ENCODE data around the gene CDH10. TPM values are rescaled to one million over a fixed set of nuclear protein-coding genes. Genes with fewer than 3 reads are reported as not detected.

The CDH10 gene
- total and polyA plus RNA-seq, 2 donors from 2014 or later, result 0.13 to 0.17 TPM

DNA sequence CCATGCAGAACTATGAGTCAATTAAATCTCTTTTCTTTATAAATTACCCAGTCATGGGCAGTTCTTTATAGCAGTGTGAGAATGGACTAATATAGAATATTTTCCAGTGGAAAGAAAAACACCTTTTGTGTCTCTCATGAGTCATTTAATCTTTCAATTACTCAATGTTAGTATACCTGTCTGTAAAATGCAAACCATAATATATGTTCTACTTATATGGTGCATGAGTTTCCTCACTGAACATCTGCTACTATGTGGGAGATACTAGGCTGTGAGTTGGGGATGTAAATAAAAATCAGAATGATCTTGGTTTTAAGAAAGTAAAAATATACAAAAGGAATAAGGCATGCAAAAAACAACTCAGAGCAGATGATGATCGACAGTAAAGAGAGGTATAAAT is 15.0 kb downstream of the CDH10 start:
- no peak for FAIRE-seq
- Histone ChIP-seq H3K4me1 (ENCODE audit: control insufficient read depth in 2 of 3, insufficient read depth in 2 of 3, low read depth in 1 of 3, low read length in 3 of 3) (no peaks in the 10 kb centered on the region), H3K9me3 (ENCODE audit: control insufficient read depth in 2 of 3, insufficient read depth in 1 of 3, low read length in 3 of 3) (no peaks in the 10 kb centered on the region), H3K36me3 (ENCODE audit: control insufficient read depth in 2 of 3, insufficient read depth in 3 of 3, low read length in 3 of 3) (no peaks in the 10 kb centered on the region), H3K4me3 (ENCODE audit: low read length in 3 of 3) (no peak overlapping the region), H3K9ac (ENCODE audit: low read length in 3 of 3) (no peak overlapping the region), H3K27ac (ENCODE audit: low read depth in 2 of 2, low read length in 2 of 2) (no peak overlapping the region), H3K27me3 (ENCODE audit: control insufficient read depth, insufficient read depth, low read length) (no peaks in the 10 kb centered on the region)
- DNase-seq, result no peak
- intact Hi-C loops (cut with DNase I), result no loop called here
- TF ChIP-seq, protein P1, sequence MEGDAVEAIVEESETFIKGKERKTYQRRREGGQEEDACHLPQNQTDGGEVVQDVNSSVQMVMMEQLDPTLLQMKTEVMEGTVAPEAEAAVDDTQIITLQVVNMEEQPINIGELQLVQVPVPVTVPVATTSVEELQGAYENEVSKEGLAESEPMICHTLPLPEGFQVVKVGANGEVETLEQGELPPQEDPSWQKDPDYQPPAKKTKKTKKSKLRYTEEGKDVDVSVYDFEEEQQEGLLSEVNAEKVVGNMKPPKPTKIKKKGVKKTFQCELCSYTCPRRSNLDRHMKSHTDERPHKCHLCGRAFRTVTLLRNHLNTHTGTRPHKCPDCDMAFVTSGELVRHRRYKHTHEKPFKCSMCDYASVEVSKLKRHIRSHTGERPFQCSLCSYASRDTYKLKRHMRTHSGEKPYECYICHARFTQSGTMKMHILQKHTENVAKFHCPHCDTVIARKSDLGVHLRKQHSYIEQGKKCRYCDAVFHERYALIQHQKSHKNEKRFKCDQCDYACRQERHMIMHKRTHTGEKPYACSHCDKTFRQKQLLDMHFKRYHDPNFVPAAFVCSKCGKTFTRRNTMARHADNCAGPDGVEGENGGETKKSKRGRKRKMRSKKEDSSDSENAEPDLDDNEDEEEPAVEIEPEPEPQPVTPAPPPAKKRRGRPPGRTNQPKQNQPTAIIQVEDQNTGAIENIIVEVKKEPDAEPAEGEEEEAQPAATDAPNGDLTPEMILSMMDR (IDR thresholded peaks at IDR 0.05; ENCODE audit: borderline replicate concordance, extremely low read depth, insufficient read depth), result no peak

DNA sequence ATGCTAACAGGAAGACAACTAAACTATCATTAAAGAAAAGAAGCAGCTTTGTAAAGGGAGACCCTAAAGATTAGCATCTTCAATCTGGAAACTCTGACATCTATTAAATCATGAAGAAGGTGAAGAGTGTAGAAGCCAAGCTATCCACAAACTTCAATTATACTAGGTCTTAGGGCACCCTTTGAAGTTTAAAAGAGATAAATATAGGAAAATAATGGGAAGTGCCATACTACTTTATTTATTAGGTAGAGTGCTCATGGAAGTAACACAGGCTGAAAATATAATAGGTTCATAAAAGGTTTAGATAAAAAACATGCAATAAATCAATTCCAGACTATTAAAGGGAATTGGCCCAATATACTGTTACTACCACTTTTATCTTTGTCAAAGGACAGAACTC is 19.9 kb downstream of the CDH10 start:
- no peak overlapping the region for H3K4me3 ChIP-seq (ENCODE audit: low read length in 3 of 3)
- H3K4me1 ChIP-seq (ENCODE audit: control insufficient read depth in 2 of 3, insufficient read depth in 2 of 3, low read depth in 1 of 3, low read length in 3 of 3), result peaks cover 0 to 4% (median 0%) of the 10 kb centered on the region in 3 donors
- H3K9me3 ChIP-seq (ENCODE audit: control insufficient read depth in 2 of 3, insufficient read depth in 1 of 3, low read length in 3 of 3), result no peaks in the 10 kb centered on the region
- TF ChIP-seq, protein P1 (IDR thresholded peaks at IDR 0.05; ENCODE audit: borderline replicate concordance, extremely low read depth, insufficient read depth), result no peak
- intact Hi-C loops (cut with DNase I), result no loop called here
- DNase-seq (no peak), FAIRE-seq (no peak)
- no peak overlapping the region for H3K27ac ChIP-seq (ENCODE audit: low read depth in 2 of 2, low read length in 2 of 2)
- no peaks in the 10 kb centered on the region for H3K36me3 ChIP-seq (ENCODE audit: control insufficient read depth in 2 of 3, insufficient read depth in 3 of 3, low read length in 3 of 3)
- no peaks in the 10 kb centered on the region for H3K27me3 ChIP-seq (ENCODE audit: control insufficient read depth, insufficient read depth, low read length)
- H3K9ac ChIP-seq (ENCODE audit: low read length in 3 of 3), result no peak overlapping the region

DNA sequence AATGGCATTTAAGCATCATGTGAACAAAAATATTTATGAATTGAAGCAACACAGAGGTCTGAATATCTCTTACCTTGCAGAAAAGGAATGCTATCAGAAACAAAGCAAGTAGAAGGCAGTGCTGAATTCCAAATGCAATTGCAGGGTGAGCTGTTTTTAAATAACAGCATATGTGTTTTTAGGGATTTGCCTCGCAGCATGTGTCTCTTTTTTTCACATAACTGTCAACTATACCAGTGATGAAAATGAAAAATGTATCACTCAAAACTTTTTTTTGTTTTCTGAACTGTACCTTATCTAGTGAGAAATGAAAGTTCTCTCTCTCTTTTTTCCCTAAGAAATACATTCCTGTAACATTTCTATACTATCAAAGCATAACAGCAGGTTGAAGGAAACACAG is 21.2 kb downstream of the CDH10 start:
- FAIRE-seq (no peak), DNase-seq (no peak)
- Histone ChIP-seq H3K9ac (ENCODE audit: low read length in 3 of 3) (no peak overlapping the region), H3K27me3 (ENCODE audit: control insufficient read depth, insufficient read depth, low read length) (no peaks in the 10 kb centered on the region), H3K36me3 (ENCODE audit: control insufficient read depth in 2 of 3, insufficient read depth in 3 of 3, low read length in 3 of 3) (no peaks in the 10 kb centered on the region), H3K4me1 (ENCODE audit: control insufficient read depth in 2 of 3, insufficient read depth in 2 of 3, low read depth in 1 of 3, low read length in 3 of 3) (peaks cover 0 to 4% (median 0%) of the 10 kb centered on the region in 3 donors), H3K27ac (ENCODE audit: low read depth in 2 of 2, low read length in 2 of 2) (no peak overlapping the region), H3K4me3 (ENCODE audit: low read length in 3 of 3) (no peak overlapping the region), H3K9me3 (ENCODE audit: control insufficient read depth in 2 of 3, insufficient read depth in 1 of 3, low read length in 3 of 3) (no peaks in the 10 kb centered on the region)
- intact Hi-C loops (cut with DNase I), result no loop called here
- TF ChIP-seq, protein P1 (IDR thresholded peaks at IDR 0.05; ENCODE audit: borderline replicate concordance, extremely low read depth, insufficient read depth), result no peak

DNA sequence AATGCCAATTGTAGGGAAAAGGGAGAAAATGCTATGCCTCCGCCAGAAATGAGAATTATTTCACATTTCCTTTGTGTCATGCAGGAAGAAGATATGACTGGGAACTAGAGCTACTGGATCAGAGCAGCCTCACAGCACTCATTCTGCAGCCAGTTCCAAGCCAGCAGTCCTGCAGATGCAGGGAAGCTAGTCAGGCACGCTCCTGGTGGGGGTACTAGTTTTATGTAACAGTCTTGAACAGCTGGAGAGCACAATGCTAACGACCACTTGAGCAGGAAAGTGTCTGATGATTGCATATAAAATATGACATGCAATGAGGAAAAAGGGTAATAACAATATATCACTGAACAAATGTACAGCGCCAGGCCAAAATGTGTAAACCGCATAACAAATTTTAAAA is 21.7 kb downstream of the CDH10 start:
- Histone ChIP-seq H3K4me1 (ENCODE audit: control insufficient read depth in 2 of 3, insufficient read depth in 2 of 3, low read depth in 1 of 3, low read length in 3 of 3) (peaks cover 0 to 4% (median 0%) of the 10 kb centered on the region in 3 donors), H3K36me3 (ENCODE audit: control insufficient read depth in 2 of 3, insufficient read depth in 3 of 3, low read length in 3 of 3) (no peaks in the 10 kb centered on the region), H3K9me3 (ENCODE audit: control insufficient read depth in 2 of 3, insufficient read depth in 1 of 3, low read length in 3 of 3) (no peaks in the 10 kb centered on the region), H3K27me3 (ENCODE audit: control insufficient read depth, insufficient read depth, low read length) (no peaks in the 10 kb centered on the region), H3K27ac (ENCODE audit: low read depth in 2 of 2, low read length in 2 of 2) (no peak overlapping the region), H3K9ac (ENCODE audit: low read length in 3 of 3) (no peak overlapping the region), H3K4me3 (ENCODE audit: low read length in 3 of 3) (no peak overlapping the region)
- DNase-seq (peak in 4 of 5 donors; percentile 36 to 83 (median 48)), FAIRE-seq (no peak)
- intact Hi-C loops (cut with DNase I), result no loop called here
- TF ChIP-seq, protein P1 (IDR thresholded peaks at IDR 0.05; ENCODE audit: borderline replicate concordance, extremely low read depth, insufficient read depth), result no peak

Data from kidney (tissue), 14 donors.